ENCODE results near the gene SIM2. TPM values are rescaled to one million over a fixed set of nuclear protein-coding genes. Genes with fewer than 3 reads are reported as not detected.

SIM2 gene
- total RNA-seq, 1 experiment from 2014 or later = not detected

- no peaks in the 10 kb centered on the region for H3K9me3 ChIP-seq (ENCODE audit: control insufficient read depth, low read depth, low read length)
- no peak overlapping the region for H3K14ac ChIP-seq (ENCODE audit: insufficient read depth, low read length)
- H2BK5ac ChIP-seq (ENCODE audit: insufficient read length, low read length) = no peak overlapping the region
- no peak overlapping the region for H3K18ac ChIP-seq (ENCODE audit: insufficient read length, low read depth, low read length)
- peak overlapping the region; percentile 70 for H3K4me2 ChIP-seq (ENCODE audit: insufficient read depth, insufficient read length, low read length)
- H3K23me2 ChIP-seq (ENCODE audit: insufficient read length, low read depth, low read length, poor library complexity, severe bottlenecking) = peaks cover 7% of the 10 kb centered on the region
- no CpG with 5 or more reads among the region's 62 CpGs for WGBS (ENCODE audit: extremely low coverage, insufficient read length, low lambda C conversion rate)
- Mint-ChIP-seq H3K4me1 (peaks cover 45 to 49% of the 10 kb centered on the region in 2 experiments), H3K27ac (no peak overlapping the region), H3K9me3 (no peaks in the 10 kb centered on the region; a peak in 1 of 5 replicates), H3K36me3 (ENCODE audit: insufficient read depth in 1 of 3, low read depth in 3 of 3) (0 out of 7 replicates have a peak, but pooled peaks cover 0 to 3% (median 0%) of the 10 kb centered on the region in 3 experiments), H3K4me3 (peak overlapping the region; percentile 71 to 83), H3K27me3 (ENCODE audit: low read depth) (peaks cover 42% of the 10 kb centered on the region)
- peaks cover 18% of the 10 kb centered on the region; the same call in 1 of the 2 replicates for H3K4me1 ChIP-seq (ENCODE audit: insufficient read depth, low read length)
- H2BK15ac ChIP-seq (ENCODE audit: low read depth, low read length) = no peak overlapping the region
- no peak overlapping the region for H3T11ph ChIP-seq (ENCODE audit: low read length)
- peak overlapping the region; percentile 30 for H3K9ac ChIP-seq (ENCODE audit: extremely low read depth, insufficient read length, low read length)
- H4K91ac ChIP-seq (ENCODE audit: insufficient read length, low read depth, low read length) = no peak overlapping the region
- H3K56ac ChIP-seq (ENCODE audit: insufficient read length, low read depth, low read length) = no peak overlapping the region
- no peak overlapping the region for H3K23ac ChIP-seq (ENCODE audit: insufficient read length, low read depth, low read length)
- peak; percentile 58 for DNase-seq
- peaks cover 5% of the 10 kb centered on the region; the same call in 1 of the 2 replicates for H3K27me3 ChIP-seq (ENCODE audit: insufficient read depth, low read length)
- no peak overlapping the region for H2BK120ac ChIP-seq (ENCODE audit: low read depth, low read length, poor library complexity, severe bottlenecking)
- no peaks in the 10 kb centered on the region for H3K79me2 ChIP-seq (ENCODE audit: insufficient read depth, low read length)
- TF ChIP-seq CTCF (conservative IDR thresholded peaks at IDR 0.05) = no peak
- no peak overlapping the region for H4K5ac ChIP-seq (ENCODE audit: insufficient read length, low read depth, low read length)
- H4K20me1 ChIP-seq (ENCODE audit: control insufficient read depth, insufficient read depth, insufficient read length) = no peaks in the 10 kb centered on the region
- H3K4ac ChIP-seq (ENCODE audit: low read depth, low read length) = no peak overlapping the region
- H3K79me1 ChIP-seq (ENCODE audit: insufficient read depth, low read depth, low read length, poor library complexity, severe bottlenecking) = no peaks in the 10 kb centered on the region
- no peak overlapping the region for H2AFZ ChIP-seq (ENCODE audit: low read length)
- no peak overlapping the region for H4K8ac ChIP-seq (replicated peaks; ENCODE audit: insufficient read length, low read depth, low read length)
- no peak overlapping the region for H3K27ac ChIP-seq (ENCODE audit: insufficient read length, low read depth, low read length)
- H2BK20ac ChIP-seq (ENCODE audit: low read depth, low read length, poor library complexity, severe bottlenecking) = no peak overlapping the region
- no peak overlapping the region for H2AK5ac ChIP-seq (ENCODE audit: insufficient read length, low read length)
- no peak overlapping the region for H2BK12ac ChIP-seq (ENCODE audit: insufficient read length, low read depth, low read length)
Observed at GRCh38 chr21:36747041-36747814, 48.3 kb downstream of the SIM2 start.

All from H9 (cell line).